Fibroblast of skin of left quadriceps (primary cell): ENCODE data around the gene TRIM33.
"Not testable (repeated sequence)": the region's sequence is repeated elsewhere in the genome, so short reads cannot be mapped to it uniquely, and the experiment has no call there.

Experiments used
- DNase-seq, 2 experiments: peaks; one replicate each; pipeline ENCODE4 v3.0.0-alpha.2; 2013; ENCODE audit warnings: low read depth in 2 of 2

The TRIM33 gene

DNA sequence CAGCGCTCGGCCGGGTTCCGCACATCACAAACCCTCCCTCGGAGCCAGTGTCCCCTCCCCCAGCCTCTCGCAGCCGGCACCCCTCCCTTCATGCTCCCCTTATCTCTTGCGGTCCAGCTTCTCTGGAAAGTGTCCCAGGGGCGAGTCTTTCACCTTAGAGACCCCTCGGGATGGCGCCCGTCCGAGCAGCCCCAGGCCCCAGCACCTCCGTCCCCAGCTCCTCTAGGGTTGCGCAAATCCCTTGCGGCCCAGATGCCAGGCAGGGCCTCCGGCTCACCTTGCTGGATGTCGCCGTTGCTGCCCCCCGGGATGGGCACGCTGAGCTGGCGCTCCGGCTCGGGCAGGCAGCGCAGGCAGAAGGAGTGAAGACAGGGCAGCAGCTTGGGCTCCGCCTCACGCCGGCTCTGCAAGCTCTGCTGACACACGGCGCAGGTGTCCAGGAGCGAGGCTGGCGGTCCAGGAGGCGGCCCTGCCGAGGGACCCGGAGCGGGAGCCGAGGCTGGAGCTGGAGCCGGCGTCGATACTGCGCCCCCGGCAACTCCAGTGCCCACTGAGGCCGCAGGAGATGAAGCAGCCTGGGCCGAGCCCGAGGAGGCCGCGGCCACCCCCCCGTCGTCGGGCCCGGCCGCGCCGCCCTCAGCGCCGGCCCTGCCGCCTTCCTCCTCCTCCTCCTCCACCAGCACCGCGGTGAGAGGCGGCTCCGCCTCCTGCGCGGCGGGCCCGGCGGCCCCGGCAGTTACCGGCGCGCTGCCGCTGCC lies 550 bp downstream of the TRIM33 start:
- no peak for DNase-seq

DNA sequence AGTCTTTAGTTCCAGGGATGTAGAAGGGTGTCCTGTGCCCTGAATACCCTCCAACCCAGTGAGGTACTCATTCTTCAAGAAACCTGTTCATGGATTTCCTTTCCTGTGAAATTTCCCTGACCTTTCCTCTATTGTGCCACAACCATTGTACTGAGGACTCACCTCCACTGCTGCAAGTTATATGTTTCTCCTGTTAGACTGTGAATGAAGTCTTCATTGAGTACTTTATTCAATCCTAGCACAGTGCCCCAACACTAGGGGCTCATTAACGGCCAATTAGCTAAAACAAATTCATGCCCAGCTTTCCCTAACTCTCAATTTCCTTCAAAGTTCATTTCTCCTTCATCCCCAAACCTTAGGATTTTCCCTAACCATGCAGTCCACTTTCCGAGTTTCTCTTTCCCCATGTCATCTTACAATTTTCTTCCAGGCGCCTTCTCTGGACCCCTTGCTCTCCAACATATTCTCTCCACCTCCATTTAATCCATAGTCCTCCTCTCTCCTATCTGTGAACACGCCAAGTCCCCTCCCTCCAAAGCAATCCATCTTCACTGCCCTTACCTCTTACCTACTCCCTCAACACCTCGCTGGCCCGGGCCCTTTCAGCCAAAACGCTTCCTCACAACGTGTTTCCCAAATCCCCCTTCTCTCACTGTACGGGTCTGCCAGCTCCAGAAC lies 1.3 kb downstream of the TRIM33 start:
- DNase-seq = no peak

DNA sequence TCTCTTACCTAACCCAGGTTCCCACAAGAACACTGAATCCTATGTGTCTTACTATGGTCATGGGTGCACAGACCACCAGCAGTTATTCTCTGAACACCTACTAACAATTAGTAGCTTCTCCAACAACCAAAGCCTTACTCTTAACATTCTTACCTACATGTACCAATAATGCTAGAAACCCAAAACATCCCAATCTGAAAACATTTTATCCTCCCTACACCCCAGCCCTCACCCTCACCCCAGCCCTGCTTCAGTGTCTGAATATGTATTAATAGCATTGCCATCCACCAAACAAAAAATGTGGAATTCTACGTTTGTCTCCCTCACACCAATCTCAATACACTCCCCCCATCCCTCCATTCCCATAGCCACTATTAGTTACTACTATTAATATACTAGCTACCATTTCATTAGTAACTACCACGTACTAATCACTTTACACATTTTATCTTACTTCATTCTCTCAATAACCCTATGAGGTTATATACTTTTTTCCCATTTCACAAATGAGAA lies 2.6 kb downstream of the TRIM33 start:
- no peak for DNase-seq

- no peak for DNase-seq
These were observed 3.5 kb downstream of the TRIM33 start for GRCh38 chr1:114507513-114507912.

DNA sequence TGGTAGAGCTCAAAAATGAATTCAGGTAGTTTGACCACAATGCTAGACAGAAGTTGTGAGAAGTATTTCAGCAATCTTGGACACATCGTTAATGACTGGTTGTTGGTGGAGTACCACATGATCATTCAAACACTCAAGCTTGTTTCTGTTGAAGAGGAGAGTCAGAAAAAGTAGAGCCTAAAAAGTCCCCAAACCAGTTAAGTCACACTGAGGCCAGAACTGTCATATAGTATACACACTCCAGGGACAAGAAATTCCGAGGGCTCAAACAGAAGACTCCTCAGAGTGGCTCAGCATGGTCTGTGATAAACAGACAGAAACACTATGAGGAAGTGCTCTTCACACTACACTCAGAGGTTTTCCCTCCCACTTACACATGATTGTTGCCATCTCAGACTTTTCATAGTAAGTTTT lies 5.8 kb downstream of the TRIM33 start:
- DNase-seq = no peak

DNA sequence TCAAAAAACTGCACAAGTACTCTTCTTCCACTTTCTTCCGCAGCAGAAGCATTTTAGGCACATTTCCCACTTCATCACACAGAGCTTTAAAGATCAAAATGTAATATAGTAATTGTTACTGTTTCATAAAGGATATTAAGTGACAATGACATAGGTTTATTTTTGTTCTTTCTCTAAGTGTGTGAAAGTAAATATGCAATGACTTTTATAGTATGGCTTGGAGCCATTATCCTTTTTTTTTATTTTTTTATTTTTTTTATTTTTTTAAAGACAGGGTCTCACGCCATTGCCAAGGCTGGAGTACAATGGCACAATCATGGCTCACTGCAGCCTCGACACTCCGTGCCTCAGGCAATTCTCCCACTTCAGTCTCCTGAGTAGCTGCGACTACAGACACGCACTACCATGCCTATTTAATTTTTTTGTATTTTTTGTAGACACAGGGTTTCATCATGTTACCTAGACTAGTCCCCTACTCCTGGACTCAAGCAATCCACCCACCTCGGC lies 7.0 kb downstream of the TRIM33 start:
- DNase-seq = no peak

DNA sequence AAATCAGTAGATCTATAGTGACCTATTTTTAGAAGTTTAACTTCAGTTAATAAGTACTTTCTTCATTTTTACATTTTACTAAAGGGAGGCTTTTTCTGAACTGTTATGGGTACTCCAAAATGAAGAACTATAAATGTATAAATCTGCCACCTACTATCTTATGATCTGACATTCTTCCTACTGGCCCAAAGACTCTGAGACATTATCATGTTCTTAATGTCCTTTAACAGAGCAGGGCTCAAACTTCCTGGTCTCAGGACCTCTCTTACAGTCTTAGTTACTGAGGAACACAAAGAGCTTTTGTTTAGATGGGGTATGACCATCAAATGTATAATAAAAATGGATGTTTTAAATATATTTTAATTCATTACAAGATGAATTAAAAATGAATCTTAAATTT lies 8.9 kb downstream of the TRIM33 start:
- DNase-seq = no peak

- DNase-seq = no peak
These were observed 11.5 kb downstream of the TRIM33 start for GRCh38 chr1:114499478-114499877.

DNA sequence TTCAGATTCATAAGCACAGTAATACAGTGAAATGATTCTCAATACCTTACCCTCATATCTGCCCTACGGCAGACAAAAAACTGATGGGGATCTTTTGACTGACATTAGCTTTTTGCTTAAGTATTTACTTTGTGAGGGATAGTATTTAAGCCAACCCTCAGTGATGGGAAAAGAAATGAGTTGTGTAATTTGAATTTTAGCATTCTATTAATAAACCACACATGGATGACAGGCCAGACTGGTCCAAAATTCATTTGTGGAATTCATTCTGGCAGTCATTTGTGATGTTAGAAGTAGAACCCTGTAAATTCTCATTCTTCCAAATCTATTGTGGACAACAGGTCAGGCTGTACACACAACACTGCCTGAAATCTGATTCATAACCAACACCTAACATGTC lies 14.9 kb downstream of the TRIM33 start:
- no peak for DNase-seq

DNA sequence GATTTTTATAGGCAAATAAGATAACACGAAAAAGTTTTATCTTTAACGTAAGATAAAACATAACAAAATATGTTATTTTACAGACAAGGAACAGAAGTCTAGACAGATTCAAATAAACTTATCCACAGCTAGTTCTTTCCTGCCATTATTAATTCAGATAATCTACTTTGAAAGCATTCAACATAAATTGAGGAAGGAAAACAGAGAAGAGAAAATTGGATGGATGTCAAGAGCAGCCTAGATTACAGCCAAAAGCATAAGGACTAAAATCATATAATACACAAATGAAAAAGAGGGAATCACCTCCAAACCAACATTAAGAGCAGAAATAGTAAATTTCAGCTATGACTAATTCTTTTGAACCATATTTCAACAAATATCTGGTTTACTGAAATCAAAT lies 15.5 kb downstream of the TRIM33 start:
- no peak for DNase-seq

GRCh38 chr1:114492978-114493377 lies 18.0 kb downstream of the TRIM33 start:
- no peak for DNase-seq

DNA sequence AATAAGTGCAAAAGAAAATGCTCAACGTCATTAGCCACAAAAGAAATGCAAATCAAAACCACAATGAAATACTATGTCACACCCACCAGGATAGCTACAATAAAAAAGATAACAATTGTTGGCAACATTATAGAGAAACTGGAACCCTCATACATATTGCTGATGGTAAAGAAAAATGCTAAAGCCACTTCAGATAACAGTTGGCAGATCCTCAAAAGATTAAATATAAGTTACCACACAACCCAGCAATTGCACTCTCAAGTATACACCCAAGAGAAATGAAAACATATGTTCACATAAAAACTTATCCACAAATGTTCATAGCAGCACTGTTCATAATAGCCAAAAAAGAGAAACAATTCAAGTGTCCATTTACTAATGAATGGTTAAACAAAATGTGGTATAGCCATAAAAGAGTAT lies 20.7 kb downstream of the TRIM33 start:
- DNase-seq = no peak

DNA sequence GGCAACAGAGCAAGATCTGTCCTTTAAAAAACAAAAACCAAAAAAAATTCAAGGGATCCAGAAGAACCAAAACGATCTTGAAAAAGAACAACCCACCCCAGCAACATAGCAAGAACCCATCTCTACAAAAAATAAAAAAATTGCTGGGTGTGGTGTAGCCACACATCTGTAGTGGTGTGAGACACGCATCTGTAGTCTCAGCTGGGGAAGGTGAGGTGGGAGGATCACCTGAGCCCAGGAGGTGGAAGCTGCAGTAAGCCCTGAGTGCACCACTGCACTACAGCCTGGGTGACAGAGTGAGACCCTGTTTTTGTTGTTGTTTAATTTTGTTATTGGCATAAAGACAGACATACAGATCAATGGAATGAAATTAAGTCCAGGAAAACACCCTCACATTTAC lies 22.3 kb downstream of the TRIM33 start:
- DNase-seq = no peak

- no peak for DNase-seq
These were observed 25.7 kb downstream of the TRIM33 start for GRCh38 chr1:114485286-114485685.

DNA sequence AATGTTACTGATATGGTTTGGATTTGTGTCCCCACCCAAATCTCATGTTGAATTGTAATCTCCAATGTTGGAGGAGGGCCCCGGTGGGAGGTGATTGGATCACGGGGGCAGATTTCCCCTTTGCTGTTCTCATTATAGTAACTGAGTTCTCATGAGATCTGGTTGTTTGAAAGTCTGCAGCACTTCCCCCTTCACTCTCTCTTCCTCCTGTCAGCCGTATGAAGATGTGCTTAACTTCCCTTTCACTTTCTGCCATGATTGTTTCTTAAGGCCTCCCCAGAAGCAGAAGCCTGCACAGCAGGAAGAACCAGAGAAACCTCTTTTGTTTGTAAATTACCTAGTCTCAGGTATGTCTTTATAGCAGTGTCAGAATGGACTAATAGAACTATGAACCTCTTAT lies 28.4 kb downstream of the TRIM33 start:
- no peak for DNase-seq

GRCh38 chr1:114479636-114480035 lies 31.4 kb downstream of the TRIM33 start:
- DNase-seq = not testable (repeated sequence)

DNA sequence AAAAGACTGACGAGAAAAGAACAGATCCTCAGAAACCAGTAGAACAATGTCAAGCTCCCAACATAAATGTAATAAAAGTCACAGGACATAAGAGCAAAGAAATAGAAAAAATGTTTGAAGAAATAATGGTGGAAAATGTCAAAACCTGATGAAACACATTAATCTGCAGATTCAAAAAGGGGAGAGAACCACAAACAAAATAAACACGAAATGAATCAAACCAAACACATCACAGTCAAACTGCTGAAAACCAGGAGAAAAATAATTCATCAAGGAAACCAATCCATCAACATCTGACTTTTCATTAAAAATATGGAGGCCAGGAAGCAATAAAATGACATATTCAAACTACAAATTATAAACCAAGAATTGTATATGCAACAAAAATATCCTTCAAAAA lies 31.9 kb downstream of the TRIM33 start:
- no peak for DNase-seq

DNA sequence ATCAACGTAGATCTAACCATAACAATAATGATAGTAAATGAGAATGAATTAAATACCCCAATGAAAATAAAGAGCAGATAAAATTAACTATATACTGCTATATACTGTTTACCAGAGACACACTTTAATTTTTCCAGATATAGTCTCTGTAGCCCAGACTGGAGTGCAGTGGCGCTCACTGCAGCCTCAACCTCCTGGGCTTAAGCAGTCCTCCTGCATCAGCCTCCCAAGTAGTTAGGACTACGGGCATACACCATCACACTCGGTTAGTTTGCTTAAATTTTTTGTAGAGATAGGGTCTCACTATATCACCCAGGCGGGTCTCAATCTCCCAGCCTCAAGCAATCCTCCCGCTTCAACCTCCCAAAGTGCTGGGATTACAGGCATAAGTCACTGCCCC lies 37.2 kb downstream of the TRIM33 start:
- DNase-seq = no peak

GRCh38 chr1:114472408-114472807 lies 38.6 kb downstream of the TRIM33 start:
- DNase-seq = no peak

GRCh38 chr1:114470681-114471080 lies 40.3 kb downstream of the TRIM33 start:
- DNase-seq = no peak

DNA sequence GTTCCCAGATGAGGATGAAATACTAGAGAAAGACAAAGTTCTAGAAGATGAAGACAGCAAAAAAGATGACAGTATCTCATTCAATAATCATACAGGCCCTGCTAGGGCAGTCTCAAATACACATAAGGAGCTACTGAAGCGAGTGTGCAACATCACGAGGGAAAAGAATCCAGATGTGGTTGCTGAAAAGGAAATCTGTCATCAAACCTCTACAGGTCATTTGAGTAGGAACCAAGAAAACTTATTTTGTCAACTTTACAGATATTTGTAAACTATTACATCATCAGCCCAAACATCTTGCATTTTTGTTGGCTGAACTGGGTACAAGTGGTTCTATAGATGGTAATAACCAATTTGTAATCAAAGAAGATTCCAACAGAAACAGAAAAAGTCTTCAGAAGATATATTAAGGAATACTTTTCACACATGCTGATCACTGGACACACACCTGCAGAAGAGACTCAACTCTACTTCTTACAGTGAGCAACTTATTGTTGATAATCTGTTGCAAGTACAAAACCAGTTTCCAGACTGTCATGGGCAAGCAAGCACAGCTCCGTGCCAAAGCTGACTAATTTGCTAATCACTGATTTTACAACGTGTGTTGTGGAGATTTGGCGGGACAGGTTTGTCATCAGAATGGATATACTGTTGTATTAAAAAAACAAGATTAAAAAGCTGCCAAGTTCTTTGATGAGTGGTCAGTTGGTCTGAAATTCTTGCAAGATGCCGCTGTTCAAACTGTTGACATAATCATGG lies 42.1 kb downstream of the TRIM33 start:
- no peak for DNase-seq

DNA sequence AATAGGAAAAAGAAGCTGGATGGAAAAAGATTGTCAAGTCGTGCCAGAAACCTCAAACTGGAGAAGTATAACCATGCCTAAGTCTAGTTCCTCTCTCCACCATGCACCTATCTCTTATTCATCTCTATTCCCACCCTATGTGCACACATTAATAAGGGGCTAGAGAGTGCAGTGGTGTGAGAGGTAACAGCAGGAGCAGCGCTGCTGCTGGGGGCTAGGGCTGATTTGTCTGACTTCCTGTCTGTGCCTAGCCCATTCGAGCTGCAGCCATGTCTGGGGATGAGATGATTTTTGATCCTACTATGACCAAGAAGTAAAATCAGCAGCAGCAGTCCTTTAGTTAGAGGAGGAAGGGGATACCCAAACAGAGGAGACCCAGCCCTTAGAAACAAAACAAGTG lies 43.0 kb downstream of the TRIM33 start:
- DNase-seq = no peak
